GM18526 (cell line): ENCODE results near the gene ZNRF1.

Experiments used
- POLR2A ChIP-seq: IDR thresholded peaks from 3 replicates; pipeline ENCODE4 v1.6.1; 2011; ENCODE audit not compliant: insufficient read length; ENCODE audit errors: extremely low read depth

The ZNRF1 gene

GRCh38 chr16:75074920-75075687 lies 76.3 kb downstream of the ZNRF1 start:
- TF ChIP-seq POLR2A: no peak

- TF ChIP-seq POLR2A: no peak
Measured at GRCh38 chr16:75075688-75076268, 77.0 kb downstream of the ZNRF1 start.

GRCh38 chr16:75078886-75079285 lies 80.1 kb downstream of the ZNRF1 start:
- TF ChIP-seq POLR2A: no peak

GRCh38 chr16:75079346-75079926 lies 80.6 kb downstream of the ZNRF1 start:
- TF ChIP-seq POLR2A: no peak

- no peak for TF ChIP-seq POLR2A
Measured at GRCh38 chr16:75080205-75081029, 81.6 kb downstream of the ZNRF1 start.

- no peak for TF ChIP-seq POLR2A
Measured at GRCh38 chr16:75081179-75081859, 82.5 kb downstream of the ZNRF1 start.

GRCh38 chr16:75083813-75084212 lies 85.0 kb downstream of the ZNRF1 start:
- no peak for TF ChIP-seq POLR2A

- no peak for TF ChIP-seq POLR2A
Measured at GRCh38 chr16:75085556-75085955, 86.7 kb downstream of the ZNRF1 start.

- no peak for TF ChIP-seq POLR2A
Measured at GRCh38 chr16:75086281-75086680, 87.5 kb downstream of the ZNRF1 start.

GRCh38 chr16:75086688-75087374 lies 88.0 kb downstream of the ZNRF1 start:
- TF ChIP-seq POLR2A: no peak

- no peak for TF ChIP-seq POLR2A
Measured at GRCh38 chr16:75087375-75087979, 88.7 kb downstream of the ZNRF1 start.

- no peak for TF ChIP-seq POLR2A
Measured at GRCh38 chr16:75088216-75088615, 89.4 kb downstream of the ZNRF1 start.

GRCh38 chr16:75088934-75089333 lies 90.1 kb downstream of the ZNRF1 start:
- no peak for TF ChIP-seq POLR2A
